ENCODE data around the gene CHCHD10.
"Not testable (repeated sequence)": the region's sequence is repeated elsewhere in the genome, so short reads cannot be mapped to it uniquely, and the experiment has no call there.

CHCHD10 gene

GRCh38 chr22:23742505-23743264 lies 25.1 kb downstream of the CHCHD10 start:
- H3K9ac ChIP-seq (ENCODE audit: low read depth, low read length): no peak overlapping the region
- H3K9me3 ChIP-seq (ENCODE audit: control insufficient read depth, insufficient read depth, low read length): no peaks in the 10 kb centered on the region
- H3K4me3 ChIP-seq (ENCODE audit: low read depth, low read length): no peak overlapping the region
- H3K4me1 ChIP-seq (ENCODE audit: control insufficient read depth, insufficient read depth, low read length): no peaks in the 10 kb centered on the region
- H3K27ac ChIP-seq (ENCODE audit: low read depth, low read length): no peak overlapping the region
- H3K36me3 ChIP-seq (ENCODE audit: control insufficient read depth, insufficient read depth, low read length): peaks cover 28% of the 10 kb centered on the region
- H3K27me3 ChIP-seq (ENCODE audit: control insufficient read depth, insufficient read depth, low read length): no peaks in the 10 kb centered on the region

GRCh38 chr22:23737696-23738095 lies 30.1 kb downstream of the CHCHD10 start:
- H3K27me3 ChIP-seq (ENCODE audit: control insufficient read depth, insufficient read depth, low read length): no peaks in the 10 kb centered on the region
- no peak overlapping the region for H3K9ac ChIP-seq (ENCODE audit: low read depth, low read length)
- H3K36me3 ChIP-seq (ENCODE audit: control insufficient read depth, insufficient read depth, low read length): peaks cover 4% of the 10 kb centered on the region; the same call in 1 of the 2 replicates
- H3K9me3 ChIP-seq (ENCODE audit: control insufficient read depth, insufficient read depth, low read length): no peaks in the 10 kb centered on the region
- no peak overlapping the region for H3K4me3 ChIP-seq (ENCODE audit: low read depth, low read length)
- H3K27ac ChIP-seq (ENCODE audit: low read depth, low read length): no peak overlapping the region
- no peaks in the 10 kb centered on the region for H3K4me1 ChIP-seq (ENCODE audit: control insufficient read depth, insufficient read depth, low read length)

- not testable (repeated sequence) for H3K9ac ChIP-seq (ENCODE audit: low read depth, low read length); H3K4me1 ChIP-seq (ENCODE audit: control insufficient read depth, insufficient read depth, low read length); H3K4me3 ChIP-seq (ENCODE audit: low read depth, low read length); H3K27ac ChIP-seq (ENCODE audit: low read depth, low read length); H3K36me3 ChIP-seq (ENCODE audit: control insufficient read depth, insufficient read depth, low read length); H3K27me3 ChIP-seq (ENCODE audit: control insufficient read depth, insufficient read depth, low read length); H3K9me3 ChIP-seq (ENCODE audit: control insufficient read depth, insufficient read depth, low read length)
Observed at GRCh38 chr22:23728108-23728507, 39.7 kb downstream of the CHCHD10 start.

- Histone ChIP-seq H3K4me3 (ENCODE audit: low read depth, low read length) (no peak overlapping the region), H3K4me1 (ENCODE audit: control insufficient read depth, insufficient read depth, low read length) (no peaks in the 10 kb centered on the region), H3K9ac (ENCODE audit: low read depth, low read length) (no peak overlapping the region), H3K27ac (ENCODE audit: low read depth, low read length) (no peak overlapping the region), H3K9me3 (ENCODE audit: control insufficient read depth, insufficient read depth, low read length) (no peaks in the 10 kb centered on the region), H3K36me3 (ENCODE audit: control insufficient read depth, insufficient read depth, low read length) (no peaks in the 10 kb centered on the region), H3K27me3 (ENCODE audit: control insufficient read depth, insufficient read depth, low read length) (no peaks in the 10 kb centered on the region)
Observed at GRCh38 chr22:23722724-23723123, 45.0 kb downstream of the CHCHD10 start.

GRCh38 chr22:23722160-23722559 lies 45.6 kb downstream of the CHCHD10 start:
- Histone ChIP-seq H3K4me3 (ENCODE audit: low read depth, low read length) (no peak overlapping the region), H3K27me3 (ENCODE audit: control insufficient read depth, insufficient read depth, low read length) (no peaks in the 10 kb centered on the region), H3K9me3 (ENCODE audit: control insufficient read depth, insufficient read depth, low read length) (no peaks in the 10 kb centered on the region), H3K27ac (ENCODE audit: low read depth, low read length) (no peak overlapping the region), H3K4me1 (ENCODE audit: control insufficient read depth, insufficient read depth, low read length) (0 out of 2 replicates have a peak, but pooled peaks cover 3% of the 10 kb centered on the region), H3K9ac (ENCODE audit: low read depth, low read length) (no peak overlapping the region), H3K36me3 (ENCODE audit: control insufficient read depth, insufficient read depth, low read length) (no peaks in the 10 kb centered on the region)

- Histone ChIP-seq H3K4me1 (ENCODE audit: control insufficient read depth, insufficient read depth, low read length) (0 out of 2 replicates have a peak, but pooled peaks cover 3% of the 10 kb centered on the region), H3K27ac (ENCODE audit: low read depth, low read length) (no peak overlapping the region), H3K36me3 (ENCODE audit: control insufficient read depth, insufficient read depth, low read length) (no peaks in the 10 kb centered on the region), H3K9me3 (ENCODE audit: control insufficient read depth, insufficient read depth, low read length) (no peaks in the 10 kb centered on the region), H3K4me3 (ENCODE audit: low read depth, low read length) (no peak overlapping the region), H3K9ac (ENCODE audit: low read depth, low read length) (no peak overlapping the region), H3K27me3 (ENCODE audit: control insufficient read depth, insufficient read depth, low read length) (no peaks in the 10 kb centered on the region)
Observed at GRCh38 chr22:23720855-23721254, 46.9 kb downstream of the CHCHD10 start.

- Histone ChIP-seq H3K9me3 (ENCODE audit: control insufficient read depth, insufficient read depth, low read length) (no peaks in the 10 kb centered on the region), H3K27me3 (ENCODE audit: control insufficient read depth, insufficient read depth, low read length) (no peaks in the 10 kb centered on the region), H3K27ac (ENCODE audit: low read depth, low read length) (no peak overlapping the region), H3K9ac (ENCODE audit: low read depth, low read length) (no peak overlapping the region), H3K36me3 (ENCODE audit: control insufficient read depth, insufficient read depth, low read length) (peaks cover 15% of the 10 kb centered on the region), H3K4me3 (ENCODE audit: low read depth, low read length) (no peak overlapping the region), H3K4me1 (ENCODE audit: control insufficient read depth, insufficient read depth, low read length) (0 out of 2 replicates have a peak, but pooled peaks cover 3% of the 10 kb centered on the region)
Observed at GRCh38 chr22:23718371-23719165, 49.2 kb downstream of the CHCHD10 start.

- H3K36me3 ChIP-seq (ENCODE audit: control insufficient read depth, insufficient read depth, low read length): peaks cover 29% of the 10 kb centered on the region
- no peaks in the 10 kb centered on the region for H3K27me3 ChIP-seq (ENCODE audit: control insufficient read depth, insufficient read depth, low read length)
- H3K27ac ChIP-seq (ENCODE audit: low read depth, low read length): peak overlapping the region; percentile 78
Observed at GRCh38 chr22:23716811-23717801, 50.7 kb downstream of the CHCHD10 start.

More at GRCh38 chr22:23716811-23717801, 50.7 kb downstream of the CHCHD10 start:
- 0 out of 2 replicates have a peak, but pooled peaks cover 3% of the 10 kb centered on the region for H3K4me1 ChIP-seq (ENCODE audit: control insufficient read depth, insufficient read depth, low read length)
- H3K9ac ChIP-seq (ENCODE audit: low read depth, low read length): peak overlapping the region; percentile 87
- H3K9me3 ChIP-seq (ENCODE audit: control insufficient read depth, insufficient read depth, low read length): no peaks in the 10 kb centered on the region
- H3K4me3 ChIP-seq (ENCODE audit: low read depth, low read length): peak overlapping the region; percentile 88

Data from HUES48 (cell line).